DOHH2 (cell line): ENCODE measurements around the gene PEF1.

Experiments
- EZH2phosphoT487 ChIP-seq: fragments of 200-600 bp; sonication (generic); IDR thresholded peaks from 2 replicates; pipeline ENCODE4 v1.6.1; 2017; ENCODE audit warnings: borderline replicate concordance, mild to moderate bottlenecking, antibody characterized with exemption, low read length, moderate library complexity, mixed read lengths
- TF ChIP-seq, protein P1 (sequence below): fragments of 200-600 bp; sonication (generic); IDR thresholded peaks from one replicate; pipeline ENCODE4 v1.5.1; 2014; ENCODE audit warnings: antibody characterized with exemption, mild to moderate bottlenecking, low read depth, low read length; ENCODE audit not compliant: poor library complexity, severe bottlenecking

DNA sequence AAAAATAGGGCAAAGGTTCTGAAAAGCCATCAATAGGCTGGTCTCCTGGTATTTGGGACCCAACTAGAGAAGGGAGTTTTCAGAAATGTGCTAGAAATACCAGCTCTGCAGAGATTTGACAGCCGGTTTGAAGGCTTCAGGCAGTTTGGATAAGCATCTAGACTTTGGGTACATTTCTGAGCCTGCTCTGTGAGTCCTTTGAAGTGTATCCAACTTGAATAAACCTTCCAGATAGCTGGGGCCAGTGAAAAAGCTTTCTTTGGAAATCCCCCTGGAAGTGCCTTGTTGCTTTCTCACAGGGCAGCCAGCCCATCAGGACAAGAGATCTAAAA, 6.4 kb upstream of the PEF1 start:
- TF ChIP-seq, protein P1, sequence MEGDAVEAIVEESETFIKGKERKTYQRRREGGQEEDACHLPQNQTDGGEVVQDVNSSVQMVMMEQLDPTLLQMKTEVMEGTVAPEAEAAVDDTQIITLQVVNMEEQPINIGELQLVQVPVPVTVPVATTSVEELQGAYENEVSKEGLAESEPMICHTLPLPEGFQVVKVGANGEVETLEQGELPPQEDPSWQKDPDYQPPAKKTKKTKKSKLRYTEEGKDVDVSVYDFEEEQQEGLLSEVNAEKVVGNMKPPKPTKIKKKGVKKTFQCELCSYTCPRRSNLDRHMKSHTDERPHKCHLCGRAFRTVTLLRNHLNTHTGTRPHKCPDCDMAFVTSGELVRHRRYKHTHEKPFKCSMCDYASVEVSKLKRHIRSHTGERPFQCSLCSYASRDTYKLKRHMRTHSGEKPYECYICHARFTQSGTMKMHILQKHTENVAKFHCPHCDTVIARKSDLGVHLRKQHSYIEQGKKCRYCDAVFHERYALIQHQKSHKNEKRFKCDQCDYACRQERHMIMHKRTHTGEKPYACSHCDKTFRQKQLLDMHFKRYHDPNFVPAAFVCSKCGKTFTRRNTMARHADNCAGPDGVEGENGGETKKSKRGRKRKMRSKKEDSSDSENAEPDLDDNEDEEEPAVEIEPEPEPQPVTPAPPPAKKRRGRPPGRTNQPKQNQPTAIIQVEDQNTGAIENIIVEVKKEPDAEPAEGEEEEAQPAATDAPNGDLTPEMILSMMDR: no peak
- TF ChIP-seq EZH2phosphoT487: no peak
